Mucosa of stomach (tissue), 1 donor: ENCODE data around the gene MYCBP2.
"Not testable (repeated sequence)": the region's sequence is repeated elsewhere in the genome, so short reads cannot be mapped to it uniquely, and the experiment has no call there.

Experiments used
- H3K27me3 ChIP-seq: one replicate; pipeline ENCODE4 v1.7.0; 2013; ENCODE audit warnings: mild to moderate bottlenecking, low read length; ENCODE audit not compliant: control insufficient read depth, insufficient read depth
- H3K36me3 ChIP-seq: one replicate; pipeline ENCODE4 v1.7.0; 2013; ENCODE audit warnings: low read length; ENCODE audit not compliant: control insufficient read depth, insufficient read depth
- H3K4me1 ChIP-seq: one replicate; pipeline ENCODE4 v1.7.0; 2013; ENCODE audit warnings: mild to moderate bottlenecking, low read length; ENCODE audit not compliant: control insufficient read depth, insufficient read depth
- H3K4me3 ChIP-seq: one replicate; pipeline ENCODE4 v1.7.0; 2013; ENCODE audit warnings: low read length
- H3K9ac ChIP-seq: one replicate; pipeline ENCODE4 v1.7.0; 2013; ENCODE audit warnings: mild to moderate bottlenecking, low read length, moderate library complexity
- H3K9me3 ChIP-seq: one replicate; pipeline ENCODE4 v1.7.0; 2013; ENCODE audit warnings: mild to moderate bottlenecking, low read length, moderate library complexity; ENCODE audit not compliant: control insufficient read depth
- donor health status: Pancreatic carcinoma.

MYCBP2 gene

DNA sequence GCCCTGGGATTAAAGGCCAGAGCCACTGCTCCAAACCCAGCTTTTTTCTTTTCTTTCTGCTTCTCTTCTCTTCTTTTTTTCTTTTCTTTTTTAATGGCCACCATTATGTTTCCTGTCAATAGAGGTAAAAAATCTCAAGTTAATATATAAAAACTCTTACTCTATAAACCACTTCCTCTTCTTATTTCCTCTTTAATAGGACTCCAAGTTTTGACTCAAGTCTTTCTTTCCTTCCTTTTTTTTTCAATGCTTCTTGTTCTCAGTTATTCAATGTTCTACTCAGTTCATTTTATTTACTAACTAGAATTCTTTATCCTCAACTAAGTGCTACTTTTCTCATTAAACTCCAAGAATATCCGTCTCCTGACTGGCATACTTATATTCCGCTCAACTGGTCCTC lies 27.1 kb upstream of the MYCBP2 start:
- H3K27me3 ChIP-seq = no peaks in the 10 kb centered on the region
- no peak overlapping the region for H3K9ac ChIP-seq
- H3K9me3 ChIP-seq = no peaks in the 10 kb centered on the region
- no peaks in the 10 kb centered on the region for H3K4me1 ChIP-seq
- no peak overlapping the region for H3K4me3 ChIP-seq
- no peaks in the 10 kb centered on the region for H3K36me3 ChIP-seq

DNA sequence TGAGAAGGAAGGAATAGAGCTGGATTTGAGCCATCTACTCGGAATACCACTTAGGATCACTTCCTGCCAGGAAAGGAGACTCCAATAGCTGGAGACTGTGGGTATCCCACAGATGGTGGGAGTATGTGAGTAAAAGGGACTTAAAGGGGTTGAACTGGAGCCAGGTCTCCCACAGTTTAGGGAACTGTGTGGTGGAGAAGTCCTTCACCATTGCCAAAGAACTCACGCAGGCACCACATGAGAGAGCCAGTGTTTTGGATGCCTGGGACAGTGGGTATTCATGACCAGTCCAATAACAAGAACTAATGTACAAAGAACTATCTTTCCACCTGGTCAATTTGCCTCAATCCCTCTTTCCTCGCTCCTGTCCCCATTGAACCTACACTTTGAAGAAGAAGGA lies 24.4 kb upstream of the MYCBP2 start:
- Histone ChIP-seq H3K4me1 (no peaks in the 10 kb centered on the region), H3K36me3 (no peaks in the 10 kb centered on the region), H3K4me3 (no peak overlapping the region), H3K9me3 (no peaks in the 10 kb centered on the region), H3K27me3 (no peaks in the 10 kb centered on the region), H3K9ac (no peak overlapping the region)

DNA sequence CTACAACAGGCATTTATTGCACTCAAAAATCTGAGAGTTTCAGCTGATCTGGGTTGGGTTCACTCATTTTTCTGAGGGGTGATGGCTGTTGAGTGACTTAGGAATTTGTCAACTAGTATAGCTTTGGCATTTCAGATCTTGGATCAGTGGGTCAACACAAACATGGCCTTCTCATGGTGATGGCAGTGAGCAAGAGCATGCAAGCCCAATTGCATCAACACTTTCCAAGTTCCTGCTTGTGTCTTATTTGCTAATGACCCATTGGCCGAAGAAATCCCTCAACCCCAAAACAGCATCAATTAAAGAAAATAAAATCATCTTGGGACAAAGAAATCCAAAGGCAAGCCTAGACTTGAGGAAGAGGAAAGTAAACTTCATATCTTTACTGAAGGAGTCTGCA lies 23.9 kb upstream of the MYCBP2 start:
- H3K4me1 ChIP-seq = no peaks in the 10 kb centered on the region
- no peaks in the 10 kb centered on the region for H3K9me3 ChIP-seq
- H3K4me3 ChIP-seq = no peak overlapping the region
- H3K36me3 ChIP-seq = no peaks in the 10 kb centered on the region
- H3K27me3 ChIP-seq = no peaks in the 10 kb centered on the region
- no peak overlapping the region for H3K9ac ChIP-seq

DNA sequence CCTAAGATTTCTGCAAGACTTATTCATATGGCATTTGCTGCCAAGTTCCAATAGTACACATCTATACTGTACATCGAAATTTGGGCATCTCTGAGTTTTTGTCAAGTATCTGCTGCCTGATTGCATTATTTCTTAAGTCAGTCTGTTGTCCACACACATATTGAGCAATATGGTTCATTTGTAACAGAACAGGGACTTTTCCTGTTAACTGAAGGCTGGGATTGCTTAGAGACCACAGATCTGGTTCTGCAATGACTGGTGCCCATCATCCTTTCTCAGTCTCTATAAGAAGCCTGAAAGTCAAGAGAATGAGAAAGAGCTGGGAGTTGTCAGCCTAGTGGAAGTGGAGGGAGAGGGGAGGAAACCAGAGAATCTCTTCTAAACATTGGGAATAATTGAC lies 22.5 kb upstream of the MYCBP2 start:
- no peaks in the 10 kb centered on the region for H3K9me3 ChIP-seq
- H3K4me3 ChIP-seq = no peak overlapping the region
- H3K36me3 ChIP-seq = no peaks in the 10 kb centered on the region

DNA sequence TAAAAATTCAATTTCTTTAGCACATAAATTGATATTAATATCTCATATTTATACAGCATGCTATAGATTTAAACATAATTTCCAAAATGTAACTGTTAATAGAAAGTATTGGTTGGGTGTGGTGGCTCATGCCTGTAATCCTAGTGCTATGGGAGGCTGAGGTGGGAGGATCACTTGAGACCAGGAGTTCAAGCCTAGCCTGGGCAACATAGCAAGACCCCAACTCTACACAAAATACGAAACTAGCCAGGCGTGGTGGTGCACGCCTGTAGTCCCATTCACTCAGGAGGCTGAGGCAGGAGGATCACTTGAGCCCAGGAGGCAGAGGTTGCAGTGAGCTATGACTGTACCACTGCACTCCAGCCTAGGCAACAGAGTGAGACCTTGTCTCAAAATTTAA lies 20.5 kb upstream of the MYCBP2 start:
- H3K9ac ChIP-seq, H3K9me3 ChIP-seq: not testable (repeated sequence)

More for the DNA sequence above, 22.5 kb upstream of the MYCBP2 start:
- no peaks in the 10 kb centered on the region for H3K27me3 ChIP-seq
- no peaks in the 10 kb centered on the region for H3K4me1 ChIP-seq
- no peak overlapping the region for H3K9ac ChIP-seq

DNA sequence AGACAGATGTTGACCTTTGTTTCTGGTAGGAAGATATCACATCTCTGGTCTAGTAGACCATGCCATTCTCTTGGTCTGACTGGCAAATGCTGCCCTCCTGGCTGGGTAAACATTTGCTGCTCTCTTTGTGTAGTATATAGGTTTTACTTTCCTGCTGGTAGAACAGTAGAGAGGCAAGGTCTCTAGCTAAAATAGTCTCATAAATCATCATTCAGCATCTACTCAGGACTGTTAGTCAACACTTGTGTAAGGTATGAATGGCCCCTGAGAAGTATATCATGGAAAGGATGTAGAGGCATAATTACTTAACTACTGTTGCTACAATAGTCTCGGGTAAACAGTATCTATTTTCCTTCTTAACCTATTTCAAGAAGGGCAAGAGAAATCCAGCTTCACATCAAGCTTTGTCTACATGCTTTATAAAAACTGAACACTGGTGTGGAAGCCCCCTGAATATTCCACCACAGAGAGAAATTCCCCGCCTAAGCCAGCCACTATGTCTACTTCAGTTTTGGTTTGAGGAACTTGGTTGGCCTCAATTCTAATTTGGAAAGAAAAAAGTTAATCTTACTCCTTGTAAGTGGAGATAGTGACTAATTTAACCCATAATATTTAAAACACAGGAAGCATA lies 18.4 kb upstream of the MYCBP2 start:
- no peak overlapping the region for H3K4me3 ChIP-seq
- H3K9me3 ChIP-seq = no peaks in the 10 kb centered on the region
- H3K36me3 ChIP-seq = no peaks in the 10 kb centered on the region
- H3K27me3 ChIP-seq = no peaks in the 10 kb centered on the region
- no peak overlapping the region for H3K9ac ChIP-seq
- no peaks in the 10 kb centered on the region for H3K4me1 ChIP-seq

More for the DNA sequence above, 20.5 kb upstream of the MYCBP2 start:
- not testable (repeated sequence) for H3K4me3 ChIP-seq, H3K4me1 ChIP-seq, H3K36me3 ChIP-seq, H3K27me3 ChIP-seq

DNA sequence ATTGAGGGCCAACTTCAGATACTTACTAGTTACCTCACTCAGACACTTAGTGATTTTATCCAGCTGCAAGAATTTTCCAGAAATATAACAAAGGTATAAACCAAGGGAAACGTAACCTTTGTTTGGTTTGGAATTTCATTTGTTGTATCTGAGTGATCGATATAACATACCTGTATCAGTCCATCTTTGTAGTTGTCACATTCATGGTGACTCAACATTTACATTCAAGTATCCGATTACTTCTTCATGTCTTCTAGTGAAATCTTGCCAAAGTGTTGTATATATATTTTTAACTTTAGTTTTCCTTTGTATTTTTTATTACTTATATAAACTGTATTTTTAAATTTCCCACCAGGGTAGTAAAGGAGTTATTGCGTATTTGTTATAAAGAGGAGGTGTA lies 16.9 kb upstream of the MYCBP2 start:
- Histone ChIP-seq H3K4me1 (no peaks in the 10 kb centered on the region), H3K9me3 (no peaks in the 10 kb centered on the region), H3K4me3 (no peak overlapping the region), H3K9ac (no peak overlapping the region), H3K27me3 (no peaks in the 10 kb centered on the region), H3K36me3 (no peaks in the 10 kb centered on the region)

DNA sequence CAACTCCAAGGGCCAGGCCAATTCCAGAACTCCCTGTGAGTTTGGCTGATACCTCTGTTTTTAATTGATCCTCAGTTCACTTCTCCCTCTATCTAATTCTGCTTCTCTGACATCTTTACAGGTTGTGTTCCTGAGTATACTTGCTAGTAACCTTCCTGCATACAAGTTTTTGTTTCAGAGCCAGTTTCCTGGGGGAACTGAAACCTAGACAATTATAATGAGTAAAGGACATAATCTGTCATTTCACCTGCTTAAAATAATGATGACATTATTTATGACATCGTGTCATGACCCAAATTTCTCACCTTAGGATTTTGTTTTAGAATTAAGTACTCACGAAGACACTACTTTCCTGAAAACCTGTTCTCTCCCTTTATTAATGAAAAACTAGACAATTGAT lies 12.5 kb upstream of the MYCBP2 start:
- no peaks in the 10 kb centered on the region for H3K4me1 ChIP-seq
- no peaks in the 10 kb centered on the region for H3K9me3 ChIP-seq
- no peaks in the 10 kb centered on the region for H3K27me3 ChIP-seq
- H3K4me3 ChIP-seq = no peak overlapping the region
- no peak overlapping the region for H3K9ac ChIP-seq
- H3K36me3 ChIP-seq = no peaks in the 10 kb centered on the region

DNA sequence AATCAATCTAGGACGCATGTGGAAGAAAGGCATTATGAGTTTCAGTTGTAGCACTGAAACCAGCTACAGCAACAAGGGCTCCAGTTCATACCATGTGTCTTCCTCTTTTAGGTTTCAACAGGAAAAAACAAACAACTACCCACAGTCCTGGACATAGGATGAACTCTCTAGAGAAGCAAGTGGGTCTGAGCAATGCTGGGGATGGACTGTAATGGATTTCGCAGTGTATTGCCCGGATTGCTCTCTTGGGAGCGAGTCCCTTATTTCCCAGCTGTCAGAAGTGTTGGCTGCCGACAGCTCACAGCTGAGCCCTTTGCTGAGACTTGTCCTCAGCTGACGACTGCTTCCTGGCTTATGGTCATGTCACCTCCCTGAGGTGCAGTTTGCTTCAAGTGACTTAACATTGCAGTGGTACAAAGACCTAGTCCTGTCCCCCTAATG lies 12.1 kb upstream of the MYCBP2 start:
- H3K9ac ChIP-seq = no peak overlapping the region
- no peak overlapping the region for H3K4me3 ChIP-seq
- no peaks in the 10 kb centered on the region for H3K36me3 ChIP-seq

DNA sequence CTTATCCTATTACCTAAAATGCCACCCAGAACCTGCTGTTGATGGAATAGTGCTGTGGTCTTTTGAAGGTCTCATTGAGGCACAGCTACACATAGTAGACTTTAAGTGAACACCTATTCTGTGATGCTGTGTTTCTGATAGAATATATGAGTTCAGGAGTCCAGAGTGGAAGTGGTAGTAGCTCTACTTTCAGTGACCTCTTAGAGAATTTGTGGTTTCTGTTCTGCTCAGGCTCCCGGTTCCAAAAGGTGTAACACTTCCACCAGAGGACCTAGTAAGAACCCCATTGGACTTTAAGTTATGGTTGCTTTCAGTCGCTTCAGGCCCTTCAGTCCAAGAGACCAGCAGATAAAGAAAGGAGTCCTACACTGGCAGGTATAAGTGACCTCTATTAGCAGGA lies 11.4 kb upstream of the MYCBP2 start:
- H3K36me3 ChIP-seq = no peaks in the 10 kb centered on the region
- no peak overlapping the region for H3K4me3 ChIP-seq
- no peak overlapping the region for H3K9ac ChIP-seq
- H3K9me3 ChIP-seq = no peaks in the 10 kb centered on the region
- H3K4me1 ChIP-seq = no peaks in the 10 kb centered on the region
- no peaks in the 10 kb centered on the region for H3K27me3 ChIP-seq

More for the DNA sequence above, 12.1 kb upstream of the MYCBP2 start:
- no peaks in the 10 kb centered on the region for H3K27me3 ChIP-seq
- no peaks in the 10 kb centered on the region for H3K4me1 ChIP-seq
- H3K9me3 ChIP-seq = no peaks in the 10 kb centered on the region

DNA sequence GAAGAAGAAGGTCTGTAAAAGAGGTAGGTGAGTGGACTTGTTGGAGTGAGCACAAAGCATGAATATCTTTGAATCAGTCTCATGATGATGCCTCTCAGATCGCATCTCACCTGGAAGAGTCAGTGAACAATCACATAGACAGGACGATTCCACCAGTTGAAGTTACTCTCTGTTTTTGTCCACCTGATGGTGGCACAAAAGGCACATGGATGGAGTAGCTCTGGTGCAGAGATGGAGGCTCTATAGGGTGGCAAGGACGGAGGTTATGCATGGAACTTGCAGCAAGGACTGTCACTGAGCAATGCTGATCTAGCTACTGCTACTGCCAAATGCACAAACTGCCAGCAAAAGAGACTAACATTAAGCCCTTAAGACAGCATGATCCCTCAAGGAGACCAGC lies 10.3 kb upstream of the MYCBP2 start:
- Histone ChIP-seq H3K9me3 (no peaks in the 10 kb centered on the region), H3K36me3 (no peaks in the 10 kb centered on the region), H3K9ac (no peak overlapping the region), H3K27me3 (no peaks in the 10 kb centered on the region), H3K4me1 (no peaks in the 10 kb centered on the region), H3K4me3 (no peak overlapping the region)

DNA sequence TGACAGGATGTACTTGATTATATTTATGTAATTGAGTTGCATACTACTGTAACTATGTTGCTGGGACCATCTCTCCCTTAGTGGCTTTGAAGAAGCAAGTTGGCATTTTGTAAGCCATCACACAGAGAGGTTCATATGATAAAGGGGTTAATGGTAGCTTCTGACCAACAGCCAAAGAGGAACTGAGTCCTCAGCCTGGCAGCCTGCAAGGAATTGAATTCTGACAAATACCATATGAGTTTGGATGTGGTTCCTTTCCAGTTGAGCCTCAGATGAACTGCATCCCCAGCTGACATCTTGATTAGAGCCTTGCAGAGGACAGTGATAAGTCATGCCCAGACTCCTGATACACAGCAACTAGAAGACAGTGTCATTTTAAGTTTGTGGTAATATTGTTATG lies 8.6 kb upstream of the MYCBP2 start:
- Histone ChIP-seq H3K4me3 (no peak overlapping the region), H3K9ac (no peak overlapping the region), H3K36me3 (no peaks in the 10 kb centered on the region), H3K9me3 (no peaks in the 10 kb centered on the region), H3K27me3 (no peaks in the 10 kb centered on the region), H3K4me1 (no peaks in the 10 kb centered on the region)

DNA sequence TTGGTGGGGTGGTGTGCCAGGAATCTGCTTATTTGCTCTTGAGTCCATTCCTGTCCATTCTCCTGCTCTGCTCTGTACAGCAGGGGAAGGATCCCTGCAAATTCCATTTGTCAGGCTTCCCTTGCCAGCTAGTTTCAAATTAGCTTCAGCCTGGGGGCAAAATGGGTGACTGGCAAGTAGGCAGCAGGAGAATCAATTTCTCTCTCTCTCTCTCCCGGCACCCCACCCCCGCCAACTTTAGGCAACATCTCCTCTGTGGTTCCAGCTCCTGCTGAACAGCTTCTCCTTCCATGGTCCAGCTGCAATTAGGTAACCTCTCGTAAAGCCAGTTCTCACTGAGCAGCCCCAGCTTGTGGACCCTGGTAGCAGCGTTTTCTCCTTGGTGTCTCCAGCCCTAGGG lies 6.7 kb upstream of the MYCBP2 start:
- H3K4me1 ChIP-seq = peaks cover 4% of the 10 kb centered on the region
- no peaks in the 10 kb centered on the region for H3K36me3 ChIP-seq
- H3K4me3 ChIP-seq = no peak overlapping the region
- H3K9me3 ChIP-seq = no peaks in the 10 kb centered on the region
- H3K27me3 ChIP-seq = no peaks in the 10 kb centered on the region
- no peak overlapping the region for H3K9ac ChIP-seq
